HuH-7.5 (cell line): Measurements from ENCODE around the gene M6PR.
"Not testable (repeated sequence)": the region's sequence is repeated elsewhere in the genome, so short reads cannot be mapped to it uniquely, and the experiment has no call there.

ENCODE experiments used
- DNase-seq: peaks from one replicate; pipeline ENCODE4 v3.0.0; 2011; ENCODE audit warnings: low spot score

M6PR gene

GRCh38 chr12:8950702-8951478, 1.4 kb upstream of the M6PR start:
- no peak for DNase-seq

DNA sequence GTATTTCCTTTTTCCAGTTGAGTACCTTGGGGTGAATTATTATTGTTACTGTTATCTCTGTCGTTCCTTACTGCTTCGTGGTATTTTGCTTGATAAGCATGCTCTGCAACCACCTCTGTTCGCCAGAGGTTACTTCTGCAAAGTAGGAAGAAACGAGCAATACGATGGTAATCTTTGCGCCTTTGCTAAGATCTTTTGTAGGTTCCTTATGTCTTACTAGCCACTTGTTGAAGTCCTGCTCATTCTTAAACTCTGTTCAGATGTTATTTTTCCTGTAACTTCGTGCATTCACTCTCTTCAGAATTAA, 729 bp upstream of the M6PR start:
- no peak for DNase-seq

DNA sequence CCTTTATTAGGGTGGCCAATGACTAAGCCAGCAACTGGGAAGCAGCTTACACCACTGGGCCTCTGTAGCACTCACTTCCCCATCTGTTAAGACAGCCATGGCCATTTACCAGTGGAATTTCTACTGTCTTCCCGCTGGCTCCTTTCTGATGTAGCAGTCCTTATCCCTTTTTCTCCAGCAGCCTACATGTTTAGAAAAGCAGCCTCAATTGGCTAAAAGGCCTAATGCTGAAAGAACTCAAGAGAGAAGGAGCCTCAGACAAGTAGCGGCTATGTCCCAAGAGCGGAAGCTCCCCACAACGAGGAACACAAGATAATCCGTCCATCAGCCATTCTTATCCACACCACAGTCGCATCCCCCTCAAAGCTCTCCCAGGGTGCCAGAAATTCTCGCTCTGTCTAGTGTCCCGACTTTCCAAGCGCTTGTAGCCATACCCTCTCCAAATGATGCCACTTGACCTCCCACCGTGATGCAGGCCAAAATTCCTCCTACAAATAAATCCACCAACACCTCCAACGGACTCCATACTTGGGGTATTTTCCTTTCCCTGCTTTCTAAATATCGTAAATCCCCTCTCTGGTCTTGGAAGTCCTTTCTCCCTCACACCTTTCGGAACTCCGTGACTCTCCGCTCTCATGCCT, 624 bp downstream of the M6PR start:
- DNase-seq, result peak; percentile 13

GRCh38 chr12:8947737-8948136, 1.7 kb downstream of the M6PR start:
- no peak for DNase-seq

DNA sequence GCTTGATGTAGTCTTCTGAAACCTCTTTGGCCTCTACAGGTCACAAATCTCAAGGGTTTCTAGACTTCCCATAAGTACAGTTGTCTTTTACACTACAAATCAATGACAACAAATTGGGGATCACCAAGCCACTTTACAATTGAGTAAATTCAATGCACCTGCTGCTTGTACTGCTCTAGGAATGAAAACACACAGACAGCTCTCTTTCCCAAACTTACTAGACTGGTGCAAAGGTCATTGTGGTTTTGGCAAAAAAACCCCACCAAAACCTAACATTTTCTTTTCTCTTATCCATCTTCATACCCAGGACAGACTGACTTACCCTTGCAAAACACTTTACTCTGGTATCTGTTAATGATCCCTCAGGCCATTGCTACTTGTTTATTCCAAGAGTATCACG, 2.7 kb downstream of the M6PR start:
- no peak for DNase-seq

- no peak for DNase-seq
These were observed 5.8 kb downstream of the M6PR start for GRCh38 chr12:8943565-8944186.

- DNase-seq, result no peak
These were observed 7.6 kb downstream of the M6PR start for GRCh38 chr12:8941691-8942478.

GRCh38 chr12:8937842-8938442, 11.5 kb downstream of the M6PR start:
- not testable (repeated sequence) for DNase-seq

GRCh38 chr12:8936735-8937134, 12.7 kb downstream of the M6PR start:
- DNase-seq, result no peak

- DNase-seq, result not testable (repeated sequence)
These were observed 15.4 kb downstream of the M6PR start for GRCh38 chr12:8934080-8934479.

- DNase-seq, result not testable (repeated sequence)
These were observed 17.0 kb downstream of the M6PR start for GRCh38 chr12:8932464-8932863.

- DNase-seq, result not testable (repeated sequence)
These were observed 18.7 kb downstream of the M6PR start for GRCh38 chr12:8930655-8931323.

DNA sequence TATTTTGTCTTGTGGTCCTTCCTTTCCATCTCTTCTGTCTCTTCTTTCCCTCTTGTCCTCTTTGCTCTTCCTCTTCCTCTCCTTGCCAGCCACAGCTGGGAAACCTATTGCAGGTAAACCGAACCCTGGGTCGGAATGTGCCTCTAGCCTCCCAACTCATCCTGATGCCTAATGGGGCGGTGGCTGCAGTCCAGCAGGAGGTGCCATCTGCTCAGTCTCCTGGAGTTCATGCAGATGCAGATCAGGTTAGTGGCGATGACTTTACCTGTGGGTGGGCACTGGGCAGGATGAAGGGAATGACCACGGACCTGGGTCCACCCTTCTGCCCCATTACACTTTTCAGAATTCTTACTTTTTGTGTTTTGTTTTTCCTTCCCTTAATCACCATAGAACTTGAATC, 26.9 kb downstream of the M6PR start:
- no peak for DNase-seq

DNA sequence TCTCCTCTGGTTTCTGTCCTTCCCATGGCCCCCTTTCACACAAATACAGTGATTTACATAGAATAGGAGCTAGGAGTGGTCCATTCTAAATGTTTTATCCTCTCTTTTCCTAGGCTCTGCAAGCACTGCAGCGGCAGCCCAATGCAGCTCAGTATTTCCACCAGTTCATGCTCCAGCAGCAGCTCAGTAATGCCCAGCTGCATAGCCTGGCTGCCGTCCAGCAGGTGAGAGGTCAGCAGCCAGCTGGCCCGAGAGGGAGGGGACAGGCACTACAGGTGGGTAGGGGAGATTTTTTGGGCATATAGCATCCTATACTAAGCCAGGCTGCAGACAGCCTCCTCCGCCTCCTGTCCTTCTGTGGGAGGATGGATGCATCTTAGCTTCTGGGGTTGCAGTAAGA, 29.8 kb downstream of the M6PR start:
- DNase-seq, result not testable (repeated sequence)

DNA sequence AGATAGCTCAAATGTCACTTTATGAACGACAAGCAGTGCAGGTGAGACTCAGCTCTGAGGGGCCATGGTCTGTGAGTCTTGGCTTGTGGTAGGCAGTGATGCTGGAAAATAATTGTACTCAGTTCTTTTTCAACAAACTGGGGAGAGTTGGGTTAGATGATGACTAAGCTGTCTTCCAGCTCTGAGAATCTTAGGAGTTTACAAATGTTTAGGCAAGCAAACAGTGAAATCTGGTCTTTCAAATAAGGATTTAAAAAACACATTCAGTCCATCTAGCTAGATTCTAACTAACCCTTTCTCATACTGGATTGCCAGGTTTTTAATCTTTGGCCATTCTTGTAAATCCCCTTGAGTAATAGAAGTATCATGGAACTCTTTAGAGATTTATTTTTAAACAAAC, 31.7 kb downstream of the M6PR start:
- DNase-seq, result no peak

DNA sequence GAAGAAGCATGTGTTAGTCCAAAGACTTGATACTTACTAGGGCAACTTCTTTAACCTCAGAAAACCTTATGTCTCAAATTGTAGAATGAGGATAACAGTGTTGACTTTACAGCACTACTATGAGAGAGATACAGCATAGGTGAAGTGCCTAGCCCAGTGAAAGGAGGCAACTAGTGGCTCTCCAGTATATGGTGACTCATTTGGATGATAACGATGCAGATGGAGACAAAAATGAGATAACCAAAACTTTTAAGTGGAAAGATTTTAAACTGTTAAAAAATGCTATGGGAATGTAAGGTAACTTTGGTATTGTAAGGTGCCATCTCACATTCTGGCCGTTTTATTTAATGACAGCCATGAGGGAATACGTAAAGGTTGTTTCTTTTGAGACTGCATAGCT, 32.4 kb downstream of the M6PR start:
- no peak for DNase-seq

DNA sequence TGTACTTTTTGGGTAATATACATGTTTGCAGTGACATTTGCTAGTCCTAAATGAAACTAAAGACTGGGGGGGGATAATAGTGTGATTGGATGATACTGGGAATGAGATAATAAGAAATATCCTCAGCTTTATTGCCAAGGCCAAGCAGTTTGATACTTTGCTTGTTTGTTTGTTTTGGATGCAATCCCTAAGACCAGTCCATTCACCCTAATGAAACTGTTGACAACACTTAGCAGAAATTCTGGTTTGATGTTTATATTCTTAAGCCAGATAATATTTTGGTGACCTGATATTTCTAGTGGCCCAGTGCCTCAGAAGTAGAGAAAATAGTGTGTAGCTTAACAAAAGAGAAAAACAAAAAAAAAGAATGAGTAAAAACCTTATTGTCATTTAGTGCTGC, 33.3 kb downstream of the M6PR start:
- no peak for DNase-seq

- peak; percentile 73 for DNase-seq
These were observed 34.5 kb downstream of the M6PR start for GRCh38 chr12:8914716-8915526.

DNA sequence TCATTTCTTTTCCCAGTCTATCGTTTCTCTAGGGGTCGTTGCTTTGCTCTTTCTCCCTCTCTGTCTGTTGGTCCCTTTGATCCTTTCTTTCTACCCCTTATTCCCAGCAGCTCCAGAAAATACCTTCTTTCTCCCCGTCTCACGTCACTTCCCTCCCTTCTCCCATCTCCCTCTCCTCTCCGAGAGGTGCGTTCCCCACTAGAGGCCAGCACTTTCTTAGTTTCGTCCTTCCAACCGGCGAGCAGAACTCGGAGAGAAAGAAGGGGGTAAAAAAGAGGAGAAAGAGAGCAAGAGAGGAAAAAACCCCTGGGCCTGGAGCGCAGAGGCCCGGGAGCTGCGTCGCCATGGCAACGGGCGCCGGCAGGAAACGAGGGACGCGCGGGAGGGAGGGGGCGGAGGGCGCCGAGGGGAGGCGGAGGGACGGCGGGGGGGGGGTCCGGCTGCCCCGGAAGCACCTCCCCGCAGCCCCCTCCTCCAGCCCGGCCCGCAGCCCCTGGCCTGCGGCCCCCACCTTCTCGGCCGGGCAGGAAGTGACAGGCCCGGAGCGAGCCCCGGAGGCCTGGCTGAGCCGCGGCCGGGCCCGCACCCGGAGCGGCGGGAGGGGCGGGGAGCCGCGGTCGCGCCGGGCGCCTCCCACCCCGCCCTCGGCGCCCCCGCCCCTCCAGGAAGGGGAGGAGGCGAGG, 35.3 kb downstream of the M6PR start, which contains the start of gene PHC1:
Gene PHC1 (plus strand): TSS at position 477 of the 683 bp plus-strand sequence. CDS start 3,169 bp downstream, outside the sequence.
- peak; percentile 79 for DNase-seq

DNA sequence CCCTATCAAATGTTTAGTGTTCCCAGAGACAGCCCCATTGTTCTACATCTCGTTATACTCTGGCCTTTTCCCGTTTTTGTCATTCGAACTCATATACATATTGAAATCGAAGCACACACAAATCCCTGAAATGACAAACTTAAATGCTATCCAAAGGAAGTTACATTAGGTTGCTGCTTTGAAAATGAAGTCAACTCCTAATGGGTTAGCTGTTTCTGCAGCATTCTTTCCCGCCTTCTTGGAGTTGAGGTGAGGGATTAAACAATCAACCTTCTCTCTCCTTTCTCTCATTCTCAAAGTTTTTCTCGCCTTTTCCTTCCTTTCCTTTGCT, 35.8 kb downstream of the M6PR start:
- DNase-seq, result peak; percentile 11
